Stimulated activated CD4-positive, alpha-beta T cell treated with anti-CD3 and anti-CD28 coated beads, Interleukin-15, amount 100 ng/mL, for 24 hours (primary cell): Measurements from ENCODE around the gene ZNF202.

Experiments used
- DNase-seq: peaks from one replicate; pipeline ENCODE4 v3.0.0-alpha.2; 2020

Gene ZNF202

DNA sequence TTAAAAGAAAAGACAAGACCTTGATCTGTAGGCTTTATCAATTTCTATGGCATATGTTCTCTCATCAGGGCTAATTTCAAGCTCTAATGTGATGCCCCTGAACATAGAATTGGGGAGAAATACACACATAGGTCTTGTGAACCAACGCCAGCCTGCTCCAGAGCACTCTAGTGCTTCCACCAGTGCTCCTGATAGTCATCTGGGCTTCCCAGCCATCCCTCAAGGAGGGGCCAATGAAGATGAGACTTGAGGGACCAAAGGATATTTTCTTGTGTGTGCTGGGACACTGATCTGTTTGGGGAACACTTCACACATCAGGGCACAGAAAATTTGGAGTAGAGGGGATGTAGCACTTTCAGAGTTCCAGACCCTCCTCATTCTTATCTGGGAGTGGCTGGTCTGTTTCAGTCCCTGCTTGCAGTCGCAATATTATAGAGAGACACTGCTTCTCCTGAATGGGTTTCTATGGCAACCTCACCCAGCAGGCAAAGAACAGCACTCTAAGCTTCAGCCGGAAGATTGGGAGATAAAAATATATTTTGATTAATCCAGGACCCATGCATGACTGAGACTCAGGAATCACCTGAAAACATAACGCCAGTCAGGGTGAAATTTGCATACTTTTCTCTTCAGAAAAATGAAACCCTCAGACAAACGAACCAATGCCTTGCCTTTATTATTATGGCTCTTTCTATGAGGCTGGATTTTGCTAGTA, 58.6 kb downstream of the ZNF202 start:
- DNase-seq: no peak

DNA sequence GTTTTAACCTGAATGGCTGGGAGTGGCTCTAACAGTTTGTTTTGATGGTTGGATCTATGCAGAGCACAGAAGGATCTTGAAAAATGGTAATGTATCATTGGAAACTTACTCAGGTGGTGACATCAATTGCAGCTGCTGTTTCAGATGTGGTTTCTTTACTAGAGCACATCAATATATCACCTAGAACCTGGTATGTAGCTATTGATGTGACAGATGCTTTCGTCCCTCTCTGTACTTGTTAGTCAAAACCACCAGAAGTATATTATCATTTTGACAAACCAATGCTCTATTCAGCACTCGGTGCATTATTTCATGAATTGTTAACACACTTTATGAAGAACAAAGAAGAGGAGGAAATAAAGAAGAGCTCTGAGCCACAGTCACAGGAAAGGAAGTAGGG, 60.4 kb downstream of the ZNF202 start:
- no peak for DNase-seq

DNA sequence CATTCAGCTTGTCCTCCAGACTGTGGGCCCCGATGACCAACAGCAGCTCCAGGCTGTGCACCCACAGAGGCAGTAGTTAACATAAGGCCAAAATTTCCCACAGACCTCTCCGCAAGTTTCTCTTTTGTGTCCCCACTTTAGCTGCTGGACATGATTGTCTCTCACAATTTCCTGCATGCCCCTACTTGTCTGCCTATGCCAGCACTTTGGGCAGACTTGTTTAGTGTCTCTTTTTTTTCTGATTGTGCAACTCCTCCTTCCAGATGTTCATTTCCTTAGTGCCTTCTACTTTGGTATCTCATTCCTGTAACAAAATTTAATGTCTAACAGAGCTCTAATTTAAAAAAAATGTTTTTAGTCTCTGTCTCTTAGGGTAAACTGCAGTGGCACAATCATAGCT, 63.2 kb downstream of the ZNF202 start:
- DNase-seq: no peak

DNA sequence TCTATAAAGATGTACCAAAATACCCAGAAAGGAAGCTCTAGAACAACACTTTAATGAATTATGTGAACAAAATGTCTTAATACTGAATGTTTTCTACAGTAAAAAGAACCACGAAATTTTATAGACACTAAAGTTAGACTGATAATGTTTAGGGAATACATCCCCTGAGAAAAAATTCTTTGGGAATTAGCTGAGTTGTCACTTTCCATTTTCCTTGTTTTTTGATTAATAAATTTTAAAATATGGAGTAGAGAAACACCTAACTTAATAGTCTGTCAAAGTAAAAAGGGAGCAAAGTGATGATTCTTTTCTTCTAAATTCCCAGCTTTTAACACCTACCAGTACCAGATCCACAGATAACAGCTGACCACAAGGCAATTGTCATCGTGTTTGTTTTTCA, 64.0 kb downstream of the ZNF202 start:
- DNase-seq: no peak

DNA sequence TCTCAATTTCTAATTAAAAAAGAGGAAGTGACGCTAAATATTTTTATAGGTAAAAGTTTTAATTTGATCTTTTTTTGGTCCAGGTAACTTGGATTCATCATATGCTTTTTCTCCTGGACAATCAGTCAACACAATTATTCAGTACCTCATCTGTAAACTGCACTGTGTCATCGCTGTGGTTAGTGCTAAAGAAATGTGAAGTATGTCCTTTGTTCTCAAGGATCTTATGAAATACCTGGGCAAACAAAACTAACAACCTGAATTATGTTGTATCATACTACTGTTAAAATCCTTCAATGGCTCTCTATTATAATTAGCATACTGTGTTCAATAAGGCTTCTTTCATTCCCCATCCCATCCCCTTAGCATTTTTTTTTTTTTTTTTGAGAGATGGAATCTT, 67.2 kb downstream of the ZNF202 start:
- DNase-seq: no peak
